ENCODE measurements around the gene APOLD1.

The APOLD1 gene

GRCh38 chr12:12811343-12811742, 25.9 kb downstream of the APOLD1 start:
- no peak overlapping the region for H3K4me2 ChIP-seq (ENCODE audit: low read length)

DNA sequence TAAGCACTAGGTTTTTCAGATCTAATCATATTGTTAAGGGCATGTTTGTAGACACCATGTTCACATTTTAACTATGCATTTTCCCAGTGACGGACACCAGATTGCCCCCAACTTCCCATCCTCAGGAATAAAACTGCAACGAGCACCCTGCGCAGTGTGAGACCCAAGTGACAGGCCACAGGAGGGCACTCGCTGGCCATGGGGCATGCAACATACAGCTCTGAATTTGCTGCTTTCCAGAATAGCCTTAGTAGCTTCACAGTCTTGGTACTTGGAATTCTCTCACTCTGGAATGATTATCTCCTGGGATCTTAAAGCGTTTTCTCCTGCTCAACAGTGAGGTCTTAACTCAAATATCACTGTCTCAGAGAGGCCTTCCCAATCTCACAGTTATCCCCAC, 26.7 kb downstream of the APOLD1 start:
- H3K27me3 ChIP-seq (ENCODE audit: control insufficient read depth, insufficient read depth, low read length) = no peaks in the 10 kb centered on the region
- no peak overlapping the region for H3K9ac ChIP-seq
- no peak overlapping the region for H3K4me2 ChIP-seq (ENCODE audit: low read length)
- peak overlapping the region; percentile 80 for H2AFZ ChIP-seq
- H3K4me3 ChIP-seq (ENCODE audit: low read depth, low read length) = no peak overlapping the region
- no peaks in the 10 kb centered on the region for H3K36me3 ChIP-seq (ENCODE audit: control insufficient read depth, insufficient read depth, low read length)
- no peaks in the 10 kb centered on the region for H3K9me3 ChIP-seq (ENCODE audit: control insufficient read depth, low read length)
- TF ChIP-seq CTCF (IDR thresholded peaks at IDR 0.05) = no peak
- no peak overlapping the region for H3K27ac ChIP-seq
- peaks cover 11% of the 10 kb centered on the region for H3K4me1 ChIP-seq
- H3K79me2 ChIP-seq = peaks cover 31% of the 10 kb centered on the region

More at GRCh38 chr12:12811343-12811742, 25.9 kb downstream of the APOLD1 start:
- Histone ChIP-seq H3K9ac (no peak overlapping the region), H3K27me3 (ENCODE audit: control insufficient read depth, insufficient read depth, low read length) (no peaks in the 10 kb centered on the region), H3K79me2 (peaks cover 30% of the 10 kb centered on the region), H2AFZ (no peak overlapping the region), H3K36me3 (ENCODE audit: control insufficient read depth, insufficient read depth, low read length) (no peaks in the 10 kb centered on the region), H3K27ac (no peak overlapping the region), H3K4me3 (ENCODE audit: low read depth, low read length) (no peak overlapping the region), H3K4me1 (peaks cover 11% of the 10 kb centered on the region), H3K9me3 (ENCODE audit: control insufficient read depth, low read length) (no peaks in the 10 kb centered on the region)
- TF ChIP-seq CTCF (IDR thresholded peaks at IDR 0.05) = no peak

DNA sequence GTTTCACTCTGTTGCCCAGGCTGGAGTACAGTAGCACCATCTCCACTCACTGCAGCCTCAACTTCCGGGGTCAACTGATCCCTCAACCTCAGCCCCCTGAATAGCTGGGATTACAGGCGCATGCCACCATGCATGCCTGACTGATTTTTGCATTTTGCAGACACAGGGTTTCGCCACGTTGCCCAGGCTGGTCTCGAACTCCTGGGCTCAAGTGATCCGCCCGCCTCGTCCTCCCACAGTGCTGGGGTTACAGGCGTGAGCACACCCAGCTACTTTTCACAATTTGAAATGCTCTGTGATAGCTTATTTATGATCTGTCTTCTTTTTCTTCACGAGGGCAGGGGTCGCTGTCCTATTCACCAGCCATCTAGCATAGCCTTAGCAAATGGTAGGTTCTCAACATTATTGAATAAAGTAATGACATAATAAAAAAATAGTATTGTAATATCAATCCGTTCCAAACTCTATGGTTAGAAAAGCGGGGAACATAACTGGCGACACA, 27.2 kb downstream of the APOLD1 start:
- Histone ChIP-seq H3K27ac (no peak overlapping the region), H3K4me2 (ENCODE audit: low read length) (peak overlapping the region; percentile 51), H3K36me3 (ENCODE audit: control insufficient read depth, insufficient read depth, low read length) (no peaks in the 10 kb centered on the region), H3K4me1 (peaks cover 11% of the 10 kb centered on the region), H3K79me2 (peaks cover 33% of the 10 kb centered on the region), H3K4me3 (ENCODE audit: low read depth, low read length) (peak overlapping the region; percentile 99), H2AFZ (peak overlapping the region; percentile 80), H3K27me3 (ENCODE audit: control insufficient read depth, insufficient read depth, low read length) (no peaks in the 10 kb centered on the region), H3K9ac (no peak overlapping the region), H3K9me3 (ENCODE audit: control insufficient read depth, low read length) (no peaks in the 10 kb centered on the region)
- no peak for TF ChIP-seq CTCF (IDR thresholded peaks at IDR 0.05)

- peak within 1 kb of the TSS; percentile 48 for H3K27ac ChIP-seq
- H2AFZ ChIP-seq = peak within 1 kb of the TSS; percentile 80
- peak within 1 kb of the TSS; percentile 79 for H3K9ac ChIP-seq
- peak within 1 kb of the TSS; percentile 69 for H3K4me2 ChIP-seq (ENCODE audit: low read length)
- H3K79me2 ChIP-seq = peaks cover 34% of the 10 kb centered on the region
- H3K9me3 ChIP-seq (ENCODE audit: control insufficient read depth, low read length) = no peaks in the 10 kb centered on the region
- H3K4me3 ChIP-seq (ENCODE audit: low read depth, low read length) = peak within 1 kb of the TSS; percentile 99
- H3K36me3 ChIP-seq (ENCODE audit: control insufficient read depth, insufficient read depth, low read length) = no peaks in the 10 kb centered on the region
- H3K4me1 ChIP-seq = peaks cover 11% of the 10 kb centered on the region
- peak; percentile 98 for TF ChIP-seq CTCF (IDR thresholded peaks at IDR 0.05)
- H3K27me3 ChIP-seq (ENCODE audit: control insufficient read depth, insufficient read depth, low read length) = no peaks in the 10 kb centered on the region
Measured at GRCh38 chr12:12813120-12814101, 28.0 kb downstream of the APOLD1 start, which contains the start of gene DDX47. DDX47 (plus strand) TSS chr12:12813346; CDS start chr12:12813368, 22 bp downstream.

Data from parathyroid adenoma (tissue), 2 donors.